ENCODE data around the gene RERG.

- TF ChIP-seq CTCF (IDR thresholded peaks at IDR 0.05; ENCODE audit: low read depth, low read length) (no peak), POLR2A (IDR thresholded peaks at IDR 0.05; ENCODE audit: extremely low read depth, insufficient read length) (no peak)
These were observed 97.8 kb downstream of the RERG start for GRCh38 chr12:15123401-15123800.

All from NB4 (cell line).